ENCODE data around the gene RXRA. TPM values are rescaled to one million over a fixed set of nuclear protein-coding genes. Genes with fewer than 3 reads are reported as not detected.

Gene RXRA
- total RNA-seq, 1 donor = 26.4 TPM

GRCh38 chr9:134398756-134399155, 72.5 kb downstream of the RXRA start:
- DNase-seq (ENCODE audit: insufficient read length, low spot score, missing footprints) = no peak
- H2AFZ ChIP-seq (ENCODE audit: low read length) = no peak overlapping the region
- peaks cover 5% of the 10 kb centered on the region for H3K9me3 ChIP-seq (ENCODE audit: low read depth, low read length)
- H3K27ac ChIP-seq (ENCODE audit: low read depth, low read length) = no peak overlapping the region
- H3K4me1 ChIP-seq (ENCODE audit: insufficient read depth, low read length) = peaks cover 18% of the 10 kb centered on the region
- no peaks in the 10 kb centered on the region for H3K27me3 ChIP-seq (ENCODE audit: insufficient read depth, low read length)
- peaks cover 86% of the 10 kb centered on the region for H4K20me1 ChIP-seq (ENCODE audit: insufficient read depth, low read length)
- no peak overlapping the region for H3K4me3 ChIP-seq (ENCODE audit: insufficient read depth, low read length)
- H3K4me2 ChIP-seq (ENCODE audit: insufficient read depth, low read length) = no peak overlapping the region
- no peak for TF ChIP-seq CTCF (IDR thresholded peaks at IDR 0.05; ENCODE audit: extremely low read depth, low read depth, low read length)
- H3K36me3 ChIP-seq (ENCODE audit: insufficient read depth, low read length) = no peaks in the 10 kb centered on the region
- H3K79me2 ChIP-seq (ENCODE audit: insufficient read depth, low read length) = peaks cover 90% of the 10 kb centered on the region

GRCh38 chr9:134399435-134400056, 73.3 kb downstream of the RXRA start:
- Histone ChIP-seq H3K36me3 (ENCODE audit: insufficient read depth, low read length) (no peaks in the 10 kb centered on the region), H3K27me3 (ENCODE audit: insufficient read depth, low read length) (no peaks in the 10 kb centered on the region), H3K9me3 (ENCODE audit: low read depth, low read length) (peaks cover 5% of the 10 kb centered on the region), H3K4me3 (ENCODE audit: insufficient read depth, low read length) (no peak overlapping the region), H3K79me2 (ENCODE audit: insufficient read depth, low read length) (peaks cover 86% of the 10 kb centered on the region), H3K4me2 (ENCODE audit: insufficient read depth, low read length) (no peak overlapping the region), H4K20me1 (ENCODE audit: insufficient read depth, low read length) (peaks cover 83% of the 10 kb centered on the region), H3K4me1 (ENCODE audit: insufficient read depth, low read length) (peaks cover 26% of the 10 kb centered on the region), H2AFZ (ENCODE audit: low read length) (no peak overlapping the region), H3K27ac (ENCODE audit: low read depth, low read length) (no peak overlapping the region)
- DNase-seq (ENCODE audit: insufficient read length, low spot score, missing footprints) = peak; percentile 95
- peak; percentile 66 for TF ChIP-seq CTCF (IDR thresholded peaks at IDR 0.05; ENCODE audit: extremely low read depth, low read depth, low read length)

GRCh38 chr9:134400283-134400682, 74.0 kb downstream of the RXRA start:
- Histone ChIP-seq H3K79me2 (ENCODE audit: insufficient read depth, low read length) (peaks cover 86% of the 10 kb centered on the region), H2AFZ (ENCODE audit: low read length) (no peak overlapping the region)

GRCh38 chr9:134401391-134401790, 75.1 kb downstream of the RXRA start:
- Histone ChIP-seq H4K20me1 (ENCODE audit: insufficient read depth, low read length) (peaks cover 72% of the 10 kb centered on the region), H3K4me1 (ENCODE audit: insufficient read depth, low read length) (peaks cover 33% of the 10 kb centered on the region), H2AFZ (ENCODE audit: low read length) (no peak overlapping the region), H3K4me2 (ENCODE audit: insufficient read depth, low read length) (no peak overlapping the region), H3K36me3 (ENCODE audit: insufficient read depth, low read length) (no peaks in the 10 kb centered on the region), H3K27ac (ENCODE audit: low read depth, low read length) (no peak overlapping the region), H3K9me3 (ENCODE audit: low read depth, low read length) (peaks cover 5% of the 10 kb centered on the region), H3K79me2 (ENCODE audit: insufficient read depth, low read length) (peaks cover 80% of the 10 kb centered on the region), H3K27me3 (ENCODE audit: insufficient read depth, low read length) (no peaks in the 10 kb centered on the region), H3K4me3 (ENCODE audit: insufficient read depth, low read length) (no peak overlapping the region)
- no peak for DNase-seq (ENCODE audit: insufficient read length, low spot score, missing footprints)
- TF ChIP-seq CTCF (IDR thresholded peaks at IDR 0.05; ENCODE audit: extremely low read depth, low read depth, low read length) = no peak

More at GRCh38 chr9:134400283-134400682, 74.0 kb downstream of the RXRA start:
- no peaks in the 10 kb centered on the region for H3K27me3 ChIP-seq (ENCODE audit: insufficient read depth, low read length)
- H3K4me3 ChIP-seq (ENCODE audit: insufficient read depth, low read length) = no peak overlapping the region
- H3K4me2 ChIP-seq (ENCODE audit: insufficient read depth, low read length) = no peak overlapping the region
- no peaks in the 10 kb centered on the region for H3K36me3 ChIP-seq (ENCODE audit: insufficient read depth, low read length)
- peaks cover 30% of the 10 kb centered on the region for H3K4me1 ChIP-seq (ENCODE audit: insufficient read depth, low read length)
- H3K27ac ChIP-seq (ENCODE audit: low read depth, low read length) = no peak overlapping the region
- H3K9me3 ChIP-seq (ENCODE audit: low read depth, low read length) = peaks cover 5% of the 10 kb centered on the region
- H4K20me1 ChIP-seq (ENCODE audit: insufficient read depth, low read length) = peaks cover 79% of the 10 kb centered on the region
- TF ChIP-seq CTCF (IDR thresholded peaks at IDR 0.05; ENCODE audit: extremely low read depth, low read depth, low read length) = no peak
- DNase-seq (ENCODE audit: insufficient read length, low spot score, missing footprints) = no peak
